Brain microvascular endothelial cell (primary cell): ENCODE data around the gene PLCG2.

ENCODE experiments used
- DNase-seq: peaks from one replicate; pipeline ENCODE4 v3.0.0-alpha.2; 2020
- H3K27ac ChIP-seq: fragments of 250-450 bp; sonication (Bioruptor Pico); 2 replicates; pipeline ENCODE4 v1.5.1; 2020; ENCODE audit warnings: mild to moderate bottlenecking, moderate library complexity
- H3K27me3 ChIP-seq: fragments of 250-450 bp; sonication (Bioruptor Pico); replicated peaks from 2 replicates; pipeline ENCODE4 v1.5.1; 2020; ENCODE audit warnings: mild to moderate bottlenecking
- H3K36me3 ChIP-seq: fragments of 250-450 bp; sonication (Bioruptor Pico); replicated peaks from 2 replicates; pipeline ENCODE4 v1.5.1; 2020; ENCODE audit warnings: mild to moderate bottlenecking
- H3K4me3 ChIP-seq: 2 replicates; pipeline ENCODE4 v1.5.1; 2011; ENCODE audit warnings: low read depth, mild to moderate bottlenecking, control low read depth, low read length, moderate library complexity
- in situ Hi-C: cut with HindIII; loops from 2 replicates; pipeline ENCODE4 v1.10.0; 2017; ENCODE audit warnings: low sequenced_read_pairs, low pct_ligation_motif_present
- TF ChIP-seq, protein P1 (sequence below): IDR thresholded peaks from 2 replicates; pipeline ENCODE4 v1.5.1; 2011; ENCODE audit warnings: low read depth, mild to moderate bottlenecking, moderate library complexity, low read length, control low read depth, inconsistent platforms; ENCODE audit errors: missing control alignments

Gene PLCG2

DNA sequence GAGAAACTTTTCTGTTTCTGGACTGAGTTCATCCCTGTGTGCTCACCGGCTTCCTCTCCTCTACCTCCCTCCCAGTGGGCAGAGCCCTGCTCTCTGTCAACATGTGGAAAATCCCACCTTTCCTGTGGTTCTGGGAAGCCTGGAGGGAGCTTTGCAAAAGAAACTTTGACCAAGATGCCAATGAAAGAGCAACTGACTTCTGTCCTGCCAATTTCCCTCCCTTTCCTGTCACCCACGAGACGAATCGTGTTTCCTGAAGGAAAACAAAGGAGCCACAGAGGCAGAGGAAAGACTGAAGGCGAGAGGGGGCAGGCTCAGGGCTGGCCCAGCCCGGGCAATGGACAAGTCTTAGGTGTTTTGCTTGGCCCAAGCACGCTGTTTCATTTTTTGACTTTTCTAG lies 82.8 kb downstream of the PLCG2 start:
- DNase-seq = no peak
- peaks cover 18% of the 10 kb centered on the region for H3K27me3 ChIP-seq
- H3K4me3 ChIP-seq = no peak overlapping the region
- TF ChIP-seq, protein P1, sequence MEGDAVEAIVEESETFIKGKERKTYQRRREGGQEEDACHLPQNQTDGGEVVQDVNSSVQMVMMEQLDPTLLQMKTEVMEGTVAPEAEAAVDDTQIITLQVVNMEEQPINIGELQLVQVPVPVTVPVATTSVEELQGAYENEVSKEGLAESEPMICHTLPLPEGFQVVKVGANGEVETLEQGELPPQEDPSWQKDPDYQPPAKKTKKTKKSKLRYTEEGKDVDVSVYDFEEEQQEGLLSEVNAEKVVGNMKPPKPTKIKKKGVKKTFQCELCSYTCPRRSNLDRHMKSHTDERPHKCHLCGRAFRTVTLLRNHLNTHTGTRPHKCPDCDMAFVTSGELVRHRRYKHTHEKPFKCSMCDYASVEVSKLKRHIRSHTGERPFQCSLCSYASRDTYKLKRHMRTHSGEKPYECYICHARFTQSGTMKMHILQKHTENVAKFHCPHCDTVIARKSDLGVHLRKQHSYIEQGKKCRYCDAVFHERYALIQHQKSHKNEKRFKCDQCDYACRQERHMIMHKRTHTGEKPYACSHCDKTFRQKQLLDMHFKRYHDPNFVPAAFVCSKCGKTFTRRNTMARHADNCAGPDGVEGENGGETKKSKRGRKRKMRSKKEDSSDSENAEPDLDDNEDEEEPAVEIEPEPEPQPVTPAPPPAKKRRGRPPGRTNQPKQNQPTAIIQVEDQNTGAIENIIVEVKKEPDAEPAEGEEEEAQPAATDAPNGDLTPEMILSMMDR = no peak
- in situ Hi-C loops = no loop called here
- H3K36me3 ChIP-seq = no peaks in the 10 kb centered on the region
- H3K27ac ChIP-seq = no peak overlapping the region

DNA sequence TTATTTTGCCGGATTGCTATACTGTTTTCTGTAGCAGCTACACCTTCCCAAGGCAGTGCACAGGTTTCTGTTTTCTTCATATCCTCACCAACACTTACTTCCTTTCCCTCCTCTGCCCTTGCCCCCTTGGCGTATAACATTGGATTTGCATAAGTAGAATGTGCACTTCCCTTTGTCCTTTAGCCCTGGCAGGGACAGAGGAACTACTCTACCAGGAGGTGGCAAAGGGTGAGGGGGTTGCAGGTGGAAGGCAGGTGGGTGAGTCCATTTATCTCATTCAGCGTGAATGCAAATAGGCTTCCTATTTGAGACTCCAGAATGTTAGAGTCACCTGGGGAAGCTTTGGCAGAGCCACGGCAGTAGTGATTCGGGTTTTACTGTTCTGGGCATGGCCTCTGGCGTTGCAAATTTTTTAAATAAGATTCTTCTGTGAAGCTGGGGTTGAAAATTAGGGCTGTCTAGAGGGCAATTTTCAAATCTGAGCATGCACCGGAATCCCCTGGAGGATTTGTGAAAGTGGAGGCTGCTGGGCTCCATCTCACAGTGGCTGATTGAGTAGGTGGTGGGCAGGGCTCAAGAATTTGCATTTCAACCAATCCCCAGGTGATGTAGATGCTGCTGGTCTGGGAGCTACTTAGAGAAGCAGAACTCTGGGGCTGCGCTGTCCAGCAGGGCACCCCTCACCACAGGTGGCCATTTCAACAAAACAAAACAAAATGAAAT lies 84.7 kb downstream of the PLCG2 start:
- no peak for DNase-seq
- Histone ChIP-seq H3K27me3 (peaks cover 19% of the 10 kb centered on the region), H3K27ac (no peak overlapping the region), H3K36me3 (no peaks in the 10 kb centered on the region), H3K4me3 (no peak overlapping the region)
- TF ChIP-seq, protein P1 = no peak
- in situ Hi-C loops = no loop called here

DNA sequence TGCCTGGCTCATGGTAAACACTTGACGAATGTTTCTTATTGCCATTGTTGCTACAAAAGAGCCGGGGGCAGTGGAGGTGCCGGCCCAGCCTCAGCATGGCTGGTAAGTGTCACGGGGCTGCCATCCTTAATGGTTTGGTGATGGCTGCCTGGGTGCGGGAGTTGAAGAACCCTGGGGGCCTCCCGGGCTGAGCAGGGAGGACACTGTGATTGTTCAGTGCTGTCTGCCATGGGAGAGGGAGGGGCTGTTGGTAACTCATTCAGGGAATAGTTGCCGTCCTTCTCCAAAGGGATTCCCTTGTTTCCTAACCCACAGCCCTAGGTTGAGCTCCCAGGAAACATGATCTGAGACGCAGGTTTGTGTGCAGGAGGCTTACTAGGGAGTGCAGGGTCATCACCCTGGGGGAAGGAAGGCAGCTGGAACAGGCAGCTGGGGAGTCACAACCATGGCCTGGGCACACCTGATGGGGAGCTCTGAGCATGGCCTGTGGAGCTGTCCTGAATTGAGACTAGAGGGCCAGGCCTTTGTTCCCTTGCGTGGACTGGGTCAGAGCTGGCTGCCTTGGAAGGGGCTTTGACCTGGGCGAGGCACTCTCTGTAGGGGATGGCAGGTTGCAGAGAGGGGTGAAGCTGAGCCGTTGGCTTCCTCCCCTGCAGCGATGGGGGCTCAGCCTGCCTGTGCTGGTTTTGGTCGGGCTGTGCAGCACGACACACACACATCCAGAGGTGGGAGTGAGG lies 85.7 kb downstream of the PLCG2 start:
- in situ Hi-C loops = no loop called here
- no peaks in the 10 kb centered on the region for H3K36me3 ChIP-seq
- no peak for DNase-seq

DNA sequence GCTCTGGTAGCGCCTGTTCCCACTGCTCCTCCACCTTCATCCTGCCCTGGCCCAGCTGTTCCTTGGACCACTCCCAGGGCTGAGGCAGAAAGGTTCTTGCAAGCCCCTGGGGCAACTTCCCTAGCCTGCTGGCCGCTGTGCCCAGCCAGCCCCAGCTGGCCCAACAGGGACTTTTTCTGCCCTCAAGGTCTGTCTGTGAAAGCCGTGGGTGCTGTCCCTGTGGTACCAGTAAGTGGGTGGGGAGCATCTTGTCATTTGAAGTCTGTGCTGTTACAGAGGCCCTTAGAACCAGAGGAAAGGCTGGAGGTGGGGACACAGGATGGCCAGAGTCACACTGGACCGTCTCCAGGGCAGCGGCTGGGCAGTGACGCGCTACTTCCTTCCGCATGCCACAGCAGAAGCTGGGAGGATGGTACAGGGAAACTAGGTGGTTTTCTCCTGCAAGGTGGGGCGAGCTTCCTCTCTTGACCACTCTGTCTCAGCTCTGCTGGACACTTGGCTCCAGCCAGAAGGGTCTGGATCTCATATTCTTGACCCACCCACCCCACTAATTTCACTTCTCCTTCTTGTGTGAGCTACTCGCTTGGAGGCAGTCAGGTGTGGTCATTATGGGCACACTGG lies 87.8 kb downstream of the PLCG2 start:
- Histone ChIP-seq H3K4me3 (no peak overlapping the region), H3K27ac (no peak overlapping the region), H3K27me3 (peaks cover 19% of the 10 kb centered on the region), H3K36me3 (no peaks in the 10 kb centered on the region)
- DNase-seq = no peak
- TF ChIP-seq, protein P1 = no peak
- in situ Hi-C loops = no loop called here

More for the DNA sequence above, 85.7 kb downstream of the PLCG2 start:
- TF ChIP-seq, protein P1 = no peak
- Histone ChIP-seq H3K27me3 (peaks cover 19% of the 10 kb centered on the region), H3K4me3 (no peak overlapping the region), H3K27ac (no peak overlapping the region)

DNA sequence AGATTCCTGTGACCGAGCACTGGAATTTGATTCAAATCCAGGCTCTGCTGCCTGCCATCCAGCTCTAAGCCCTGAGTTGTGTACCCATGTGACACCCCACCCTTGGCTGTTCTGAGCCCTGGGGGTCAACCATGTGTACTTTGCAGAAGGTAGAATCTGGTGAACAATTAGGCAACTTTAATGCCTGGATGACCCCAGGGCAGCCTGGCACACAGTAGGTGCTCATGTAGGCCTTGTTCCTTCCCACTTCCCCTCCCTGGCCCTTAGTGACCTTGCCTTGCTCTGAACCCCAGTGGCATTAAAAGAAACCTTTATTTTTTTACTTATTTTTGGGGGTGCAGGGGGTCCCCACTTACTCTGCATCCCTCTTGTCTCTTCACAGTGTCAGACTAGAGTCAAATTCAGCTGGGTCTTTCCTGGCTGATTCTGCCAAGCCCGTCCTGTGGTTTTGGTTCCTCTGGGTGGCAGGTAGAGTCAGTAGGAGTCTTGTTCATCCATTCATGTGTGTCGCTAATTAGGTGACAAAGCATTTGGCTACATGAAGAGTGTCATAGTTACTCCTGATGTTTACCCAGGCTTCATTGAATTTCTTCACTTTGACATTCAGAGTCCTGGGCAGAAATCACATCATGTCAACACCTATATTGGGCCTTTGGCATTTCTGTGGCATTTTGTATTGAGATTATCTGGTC lies 89.1 kb downstream of the PLCG2 start:
- TF ChIP-seq, protein P1 = no peak
- DNase-seq = no peak
- in situ Hi-C loops = no loop called here
- peaks cover 18% of the 10 kb centered on the region for H3K27me3 ChIP-seq
- H3K4me3 ChIP-seq = no peak overlapping the region
- no peak overlapping the region for H3K27ac ChIP-seq
- H3K36me3 ChIP-seq = no peaks in the 10 kb centered on the region
